Trophoblast cell (in vitro differentiated cells and primary cell): ENCODE measurements around the gene P3H2.

ENCODE experiments used
- DNase-seq, 2 donors: peaks; one replicate each; pipeline ENCODE4 v3.0.0-alpha.2; 2016
- H2AFZ ChIP-seq: 2 replicates; pipeline ENCODE4 v1.6.1; 2013; ENCODE audit warnings: low read length, moderate library complexity, mild to moderate bottlenecking; ENCODE audit not compliant: insufficient read depth, poor library complexity
- H2AK5ac ChIP-seq: 2 replicates; pipeline ENCODE4 v1.6.1; 2013; ENCODE audit warnings: mild to moderate bottlenecking, low read length
- H2BK120ac ChIP-seq: 2 replicates; pipeline ENCODE4 v1.6.1; 2013; ENCODE audit warnings: low read length, mild to moderate bottlenecking, moderate library complexity; ENCODE audit not compliant: insufficient read depth, poor library complexity
- H2BK12ac ChIP-seq: 2 replicates; pipeline ENCODE4 v1.6.1; 2013; ENCODE audit warnings: mild to moderate bottlenecking, low read length, moderate library complexity
- H2BK5ac ChIP-seq: 2 replicates; pipeline ENCODE4 v1.6.1; 2013; ENCODE audit warnings: low read length, low read depth, moderate library complexity, mild to moderate bottlenecking; ENCODE audit not compliant: poor library complexity
- H3K14ac ChIP-seq: 2 replicates; pipeline ENCODE4 v1.6.1; 2013; ENCODE audit warnings: mild to moderate bottlenecking, low read length
- H3K18ac ChIP-seq: 2 replicates; pipeline ENCODE4 v1.6.1; 2013; ENCODE audit warnings: mild to moderate bottlenecking, low read length
- H3K23ac ChIP-seq: 2 replicates; pipeline ENCODE4 v1.6.1; 2013; ENCODE audit warnings: low read length
- H3K27ac ChIP-seq: 2 replicates; pipeline ENCODE4 v1.5.1; 2013; ENCODE audit warnings: low read depth, mild to moderate bottlenecking, inconsistent platforms, low read length, moderate library complexity
- H3K27me3 ChIP-seq: 2 replicates; pipeline ENCODE4 v1.6.1; 2013; ENCODE audit warnings: inconsistent platforms, mild to moderate bottlenecking, low read length, moderate library complexity; ENCODE audit not compliant: insufficient read depth
- H3K36me3 ChIP-seq, 2 experiments: 1 replicate in 1 of 2; 2 replicates in 1 of 2; pipeline ENCODE4 v1.6.1; 2013; ENCODE audit warnings: low read length in 2 of 2, mild to moderate bottlenecking in 2 of 2, moderate library complexity in 1 of 2; ENCODE audit not compliant: insufficient read depth in 2 of 2, control insufficient read depth in 1 of 2
- H3K4ac ChIP-seq: 2 replicates; pipeline ENCODE4 v1.6.1; 2013; ENCODE audit warnings: low read depth, mild to moderate bottlenecking, low read length, moderate library complexity
- H3K4me1 ChIP-seq, 2 experiments: 1 replicate in 1 of 2; 2 replicates in 1 of 2; pipeline ENCODE4 v1.6.1; 2013; ENCODE audit warnings: low read length in 2 of 2, mild to moderate bottlenecking in 2 of 2, moderate library complexity in 1 of 2; ENCODE audit not compliant: insufficient read depth in 2 of 2, control insufficient read depth in 1 of 2
- H3K4me2 ChIP-seq: 2 replicates; pipeline ENCODE4 v1.6.1; 2013; ENCODE audit warnings: inconsistent platforms, mild to moderate bottlenecking, low read length, moderate library complexity
- H3K4me3 ChIP-seq: 2 replicates; pipeline ENCODE4 v1.5.1; 2013; ENCODE audit warnings: mild to moderate bottlenecking, low read depth, low read length, inconsistent platforms
- H3K79me1 ChIP-seq: one replicate; pipeline ENCODE4 v1.6.1; 2013; ENCODE audit warnings: low read length
- H3K79me2 ChIP-seq: 2 replicates; pipeline ENCODE4 v1.6.1; 2013; ENCODE audit warnings: low read length, mild to moderate bottlenecking; ENCODE audit not compliant: control insufficient read depth, insufficient read depth, poor library complexity
- H3K9ac ChIP-seq: 2 replicates; pipeline ENCODE4 v1.6.1; 2013; ENCODE audit warnings: mild to moderate bottlenecking, low read length
- H3K9me3 ChIP-seq: 2 replicates; pipeline ENCODE4 v1.6.1; 2013; ENCODE audit warnings: low read depth, mild to moderate bottlenecking, control low read depth, inconsistent platforms, low read length; ENCODE audit not compliant: insufficient read depth
- H4K12ac ChIP-seq: 2 replicates; pipeline ENCODE4 v1.6.1; 2013; ENCODE audit warnings: low read depth, mild to moderate bottlenecking, low read length, moderate library complexity
- H4K8ac ChIP-seq: 2 replicates; pipeline ENCODE4 v1.6.1; 2013; ENCODE audit warnings: low read depth, mild to moderate bottlenecking, low read length, moderate library complexity
- H4K91ac ChIP-seq: one replicate; pipeline ENCODE4 v1.6.1; 2013; ENCODE audit warnings: low read depth, mild to moderate bottlenecking, low read length, moderate library complexity
- WGBS: extraction: QIAGEN DNeasy Blood & Tissue Kit; methylation state at CpG from one replicate; pipeline ENCODE4 v1.1.7; 2013; ENCODE audit warnings: missing lambda C conversion rate; ENCODE audit not compliant: insufficient read length, insufficient coverage; ENCODE audit errors: extremely low coverage; 5-methylcytosine and 5-hydroxymethylcytosine counted together

P3H2 gene

GRCh38 chr3:190125436-190126068 is 4.9 kb upstream of the P3H2 start:
- H3K4ac ChIP-seq = no peak overlapping the region
- WGBS = no CpG with 5 or more reads among the region's 9 CpGs
- H3K79me2 ChIP-seq = peaks cover 1% of the 10 kb centered on the region

GRCh38 chr3:190124067-190124466 is 3.4 kb upstream of the P3H2 start:
- H2BK12ac ChIP-seq = no peak overlapping the region
- no peak overlapping the region for H4K8ac ChIP-seq
- H3K79me1 ChIP-seq = peaks cover 7% of the 10 kb centered on the region
- WGBS = no CpG with 5 or more reads among the region's 3 CpGs
- no peak overlapping the region for H3K14ac ChIP-seq
- no peak overlapping the region for H3K27ac ChIP-seq
- no peaks in the 10 kb centered on the region for H3K36me3 ChIP-seq
- H2BK120ac ChIP-seq = no peak overlapping the region
- peaks cover 5% of the 10 kb centered on the region for H3K79me2 ChIP-seq
- no peak overlapping the region for H4K12ac ChIP-seq
- H3K9ac ChIP-seq = no peak overlapping the region
- H3K4me3 ChIP-seq = no peak overlapping the region
- no peak overlapping the region for H3K4ac ChIP-seq
- no peak overlapping the region for H2BK5ac ChIP-seq
- no peak overlapping the region for H3K4me2 ChIP-seq
- H3K9me3 ChIP-seq = no peaks in the 10 kb centered on the region
- no peaks in the 10 kb centered on the region for H3K27me3 ChIP-seq
- no peak for DNase-seq
- no peak overlapping the region for H2AK5ac ChIP-seq
- H2AFZ ChIP-seq = no peak overlapping the region
- H3K4me1 ChIP-seq = peaks cover 0 to 10% of the 10 kb centered on the region in 2 experiments
- no peak overlapping the region for H3K18ac ChIP-seq
- H3K23ac ChIP-seq = no peak overlapping the region
- H4K91ac ChIP-seq = no peak overlapping the region

More at GRCh38 chr3:190125436-190126068, 4.9 kb upstream of the P3H2 start:
- no peak overlapping the region for H4K12ac ChIP-seq
- H4K91ac ChIP-seq = no peak overlapping the region
- no peaks in the 10 kb centered on the region for H3K9me3 ChIP-seq
- H3K18ac ChIP-seq = no peak overlapping the region
- no peak overlapping the region for H2BK5ac ChIP-seq
- no peak overlapping the region for H2BK12ac ChIP-seq
- peaks cover 1% of the 10 kb centered on the region for H3K79me1 ChIP-seq
- H3K27me3 ChIP-seq = no peaks in the 10 kb centered on the region
- H3K36me3 ChIP-seq = no peaks in the 10 kb centered on the region
- no peak overlapping the region for H4K8ac ChIP-seq
- H3K4me3 ChIP-seq = no peak overlapping the region
- no peak overlapping the region for H3K9ac ChIP-seq
- no peak overlapping the region for H2AK5ac ChIP-seq
- H3K23ac ChIP-seq = no peak overlapping the region
- H3K4me2 ChIP-seq = no peak overlapping the region
- H2AFZ ChIP-seq = no peak overlapping the region
- H2BK120ac ChIP-seq = no peak overlapping the region
- H3K14ac ChIP-seq = no peak overlapping the region
- H3K27ac ChIP-seq = no peak overlapping the region
- H3K4me1 ChIP-seq = peaks cover 0 to 5% of the 10 kb centered on the region in 2 experiments
- no peak for DNase-seq

GRCh38 chr3:190122198-190122771 is 1.6 kb upstream of the P3H2 start:
- no peak overlapping the region for H2AFZ ChIP-seq
- no peaks in the 10 kb centered on the region for H3K36me3 ChIP-seq
- peaks cover 7 to 14% of the 10 kb centered on the region in 2 experiments for H3K4me1 ChIP-seq
- no peak overlapping the region for H3K18ac ChIP-seq
- no peak overlapping the region for H4K8ac ChIP-seq
- no peaks in the 10 kb centered on the region for H3K27me3 ChIP-seq
- no peak overlapping the region for H3K4me2 ChIP-seq
- H3K4me3 ChIP-seq = no peak overlapping the region
- H3K27ac ChIP-seq = no peak overlapping the region
- no peak overlapping the region for H2BK12ac ChIP-seq
- H2BK5ac ChIP-seq = no peak overlapping the region
- peak in 1 of 2 donors; percentile 17 for DNase-seq
- no peak overlapping the region for H2BK120ac ChIP-seq
- no peak overlapping the region for H3K14ac ChIP-seq
- H4K91ac ChIP-seq = no peak overlapping the region
- no peak overlapping the region for H3K9ac ChIP-seq
- no peak overlapping the region for H2AK5ac ChIP-seq
- H3K79me2 ChIP-seq = peaks cover 5% of the 10 kb centered on the region
- no peak overlapping the region for H3K4ac ChIP-seq
- H3K79me1 ChIP-seq = peaks cover 9% of the 10 kb centered on the region
- no CpG with 5 or more reads among the region's 8 CpGs for WGBS
- no peaks in the 10 kb centered on the region for H3K9me3 ChIP-seq
- H3K23ac ChIP-seq = no peak overlapping the region
- H4K12ac ChIP-seq = no peak overlapping the region

- no peak overlapping the region for H4K91ac ChIP-seq
- no peak overlapping the region for H2BK120ac ChIP-seq
- H3K9ac ChIP-seq = no peak overlapping the region
- H3K23ac ChIP-seq = no peak overlapping the region
- H2BK12ac ChIP-seq = peak overlapping the region; percentile 1
- H4K12ac ChIP-seq = no peak overlapping the region
- H3K4me1 ChIP-seq = peaks cover 7 to 17% of the 10 kb centered on the region in 2 experiments
- no peak overlapping the region for H2AFZ ChIP-seq
- no peak for DNase-seq
- H3K9me3 ChIP-seq = no peaks in the 10 kb centered on the region
- H2AK5ac ChIP-seq = no peak overlapping the region
- H3K4me2 ChIP-seq = no peak overlapping the region
- no peak overlapping the region for H4K8ac ChIP-seq
- no peaks in the 10 kb centered on the region for H3K36me3 ChIP-seq
- H3K14ac ChIP-seq = no peak overlapping the region
- no peaks in the 10 kb centered on the region for H3K27me3 ChIP-seq
- peaks cover 5% of the 10 kb centered on the region for H3K79me2 ChIP-seq
- no peak overlapping the region for H2BK5ac ChIP-seq
- WGBS = no CpG with 5 or more reads among the region's 12 CpGs
- H3K18ac ChIP-seq = no peak overlapping the region
- no peak overlapping the region for H3K4me3 ChIP-seq
- H3K4ac ChIP-seq = no peak overlapping the region
- no peak overlapping the region for H3K27ac ChIP-seq
- peaks cover 9% of the 10 kb centered on the region for H3K79me1 ChIP-seq
Observed at GRCh38 chr3:190121383-190121782, 686 bp upstream of the P3H2 start.
